Measurements from ENCODE around the gene SGF29. TPM values are rescaled to one million over a fixed set of nuclear protein-coding genes. Genes with fewer than 3 reads are reported as not detected.

Gene SGF29
- total RNA-seq (10 to 100 TPM; 49.7 to 53.7 TPM), total RNA-seq (24.5 to 36.4 reads per million in 2 donors)

DNA sequence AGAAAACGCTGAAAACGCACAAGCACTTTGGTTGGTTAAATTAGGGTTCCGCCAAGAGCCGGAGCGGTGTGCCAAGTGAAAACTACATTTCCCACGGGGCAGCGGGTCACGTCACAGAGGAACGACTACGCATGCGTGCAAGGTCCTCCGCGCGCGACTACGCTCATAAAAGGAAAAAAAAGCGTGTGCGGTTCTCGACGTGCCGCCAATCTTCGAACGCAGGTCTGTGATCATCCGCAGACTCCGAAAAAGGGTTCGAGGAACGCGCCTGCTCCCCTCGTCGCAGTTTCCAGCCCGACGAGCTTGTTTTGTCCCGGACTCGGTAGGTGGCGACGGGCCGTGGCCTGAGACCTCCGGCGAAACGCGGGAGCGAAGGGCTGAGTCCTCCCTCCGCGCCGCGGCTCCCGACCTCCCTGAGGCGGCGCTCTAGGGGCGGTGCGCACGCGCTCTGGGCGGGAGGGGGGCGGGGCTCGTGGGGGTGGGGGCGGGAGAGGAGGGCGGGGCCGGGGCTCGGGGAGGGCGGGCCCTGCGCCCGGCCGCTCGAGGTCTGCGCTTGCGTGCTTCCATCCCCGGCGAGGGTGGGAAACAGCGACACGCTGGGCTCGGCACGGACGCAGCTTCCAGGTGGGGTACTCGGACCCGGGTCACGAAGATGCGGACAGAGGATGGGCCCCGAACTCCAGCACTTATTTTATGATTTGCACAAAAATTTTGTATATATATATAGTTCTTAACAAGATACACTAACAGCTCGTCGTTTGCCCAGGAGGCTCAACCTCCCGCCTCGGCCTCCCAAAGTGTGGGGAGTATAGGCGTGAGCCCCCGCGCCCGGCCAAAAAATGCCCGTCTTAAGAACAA lies at the start of gene SGF29:
TSS of gene SGF29 (plus strand) at position 145 of the 858 bp plus-strand sequence. CDS start 27,150 bp downstream, outside the sequence.
- no peaks in the 10 kb centered on the region for H3K9me3 ChIP-seq (ENCODE audit: control insufficient read depth, low read length, poor library complexity, severe bottlenecking)
- H3K27ac Mint-ChIP-seq = peak within 1 kb of the TSS; percentile 88
- peak; percentile 85 to 89 (median 87) for DNase-seq
- H3K27me3 Mint-ChIP-seq = no peaks in the 10 kb centered on the region
- ATAC-seq = peak; percentile 87
- no peaks in the 10 kb centered on the region for H3K36me3 Mint-ChIP-seq (ENCODE audit: low read depth)
- peak within 1 kb of the TSS; percentile 92 for H3K4me3 Mint-ChIP-seq
- H3K4me1 Mint-ChIP-seq = peaks cover 30% of the 10 kb centered on the region

DNA sequence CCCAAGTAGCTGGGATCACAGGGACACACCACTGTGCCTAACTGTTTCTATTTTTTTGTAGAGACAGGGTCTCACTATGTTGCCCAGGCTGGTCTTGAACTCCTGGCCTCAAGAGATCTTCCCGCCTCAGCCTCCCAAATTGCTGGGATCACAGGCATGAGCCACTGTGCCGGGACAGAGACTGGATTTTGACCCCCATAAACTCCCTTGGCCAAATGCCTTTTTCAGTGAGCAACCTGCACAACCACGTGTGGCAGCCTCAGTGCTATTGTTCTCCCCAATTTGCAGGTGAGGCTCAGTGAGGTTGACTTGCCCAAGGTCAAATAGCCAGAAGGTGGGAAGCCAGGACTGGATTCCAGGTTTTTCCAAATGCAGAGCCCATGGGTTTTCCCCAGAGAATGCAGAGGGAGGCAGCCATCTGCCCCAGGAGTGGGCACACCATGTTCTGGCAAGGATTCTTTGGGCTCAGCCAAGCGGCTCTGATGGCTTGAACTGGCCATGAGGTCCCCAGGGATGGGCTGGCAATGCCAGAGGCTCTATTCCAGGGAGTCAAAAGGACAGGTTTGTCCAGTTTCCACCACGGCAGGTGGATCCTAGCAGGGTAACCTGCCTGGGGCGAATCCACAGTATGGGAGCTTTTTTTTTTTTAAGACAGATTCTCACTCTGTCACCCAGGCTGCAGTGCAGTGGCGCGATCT lies 48.9 kb upstream of the SGF29 start:
- DNase-seq (no peak), ATAC-seq (no peak)
- H3K9me3 ChIP-seq (ENCODE audit: control insufficient read depth, low read length, poor library complexity, severe bottlenecking) = no peaks in the 10 kb centered on the region
- no peaks in the 10 kb centered on the region for H3K36me3 Mint-ChIP-seq (ENCODE audit: low read depth)
- H3K27ac Mint-ChIP-seq = no peak overlapping the region
- H3K4me1 Mint-ChIP-seq = peaks cover 14% of the 10 kb centered on the region
- no peak overlapping the region for H3K4me3 Mint-ChIP-seq
- no peaks in the 10 kb centered on the region for H3K27me3 Mint-ChIP-seq

DNA sequence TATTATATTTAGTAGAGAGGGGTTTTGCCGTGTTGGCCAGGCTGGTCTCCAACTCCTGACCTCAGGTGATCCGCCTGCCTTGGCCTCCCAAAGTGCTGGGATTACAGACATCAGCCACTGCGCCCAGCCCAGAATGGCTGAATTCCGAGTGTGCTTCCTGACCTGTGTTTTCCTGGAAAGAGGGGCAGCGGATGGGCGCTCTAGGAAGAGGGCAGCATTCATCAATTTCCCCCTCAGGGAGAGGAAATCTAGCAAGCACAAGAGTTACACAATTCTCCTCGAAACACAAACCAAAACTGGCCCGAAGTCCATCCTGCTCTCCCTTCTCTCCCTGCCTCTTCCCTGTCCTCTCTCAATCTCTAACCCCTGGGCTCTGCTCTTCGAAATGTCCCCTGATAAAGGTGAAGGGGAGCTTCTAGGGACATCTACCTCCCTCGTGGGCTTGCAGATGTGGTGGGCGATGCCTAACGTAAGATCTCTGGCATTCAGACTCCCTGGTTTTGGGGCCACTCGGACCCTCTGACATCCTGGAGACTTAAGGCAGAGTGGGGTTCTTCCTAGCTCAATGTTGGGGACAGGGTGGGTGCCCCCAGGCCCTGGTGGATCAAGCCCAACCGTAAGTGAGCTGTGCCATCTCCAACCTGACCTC lies 48.1 kb upstream of the SGF29 start:
- no peak for ATAC-seq

DNA sequence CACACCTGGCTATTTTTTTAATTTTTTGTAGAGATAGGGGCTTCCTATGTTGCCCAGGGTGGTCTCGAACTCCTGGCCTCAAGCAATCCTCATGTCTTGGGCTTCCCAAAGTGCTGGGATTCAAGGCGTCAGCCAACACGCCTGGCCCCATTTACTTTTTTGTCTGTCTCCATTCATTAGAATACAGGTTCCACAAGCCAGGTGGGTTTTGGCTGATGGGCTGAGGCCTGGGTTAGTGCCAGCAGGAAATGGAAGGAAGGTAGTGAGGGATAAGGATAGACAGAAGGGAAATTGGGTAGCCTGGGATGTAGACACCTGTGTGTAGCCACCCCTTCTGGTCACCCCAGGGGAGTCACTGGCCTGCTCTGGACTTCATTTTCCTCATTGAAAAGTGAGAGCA lies 42.7 kb upstream of the SGF29 start:
- H3K27ac Mint-ChIP-seq = peak overlapping the region; percentile 66

More for the DNA sequence above, 48.1 kb upstream of the SGF29 start:
- Mint-ChIP-seq H3K36me3 (ENCODE audit: low read depth) (no peaks in the 10 kb centered on the region), H3K4me1 (peaks cover 14% of the 10 kb centered on the region), H3K27ac (no peak overlapping the region), H3K4me3 (no peak overlapping the region), H3K27me3 (no peaks in the 10 kb centered on the region)
- H3K9me3 ChIP-seq (ENCODE audit: control insufficient read depth, low read length, poor library complexity, severe bottlenecking) = no peaks in the 10 kb centered on the region
- no peak for DNase-seq

DNA sequence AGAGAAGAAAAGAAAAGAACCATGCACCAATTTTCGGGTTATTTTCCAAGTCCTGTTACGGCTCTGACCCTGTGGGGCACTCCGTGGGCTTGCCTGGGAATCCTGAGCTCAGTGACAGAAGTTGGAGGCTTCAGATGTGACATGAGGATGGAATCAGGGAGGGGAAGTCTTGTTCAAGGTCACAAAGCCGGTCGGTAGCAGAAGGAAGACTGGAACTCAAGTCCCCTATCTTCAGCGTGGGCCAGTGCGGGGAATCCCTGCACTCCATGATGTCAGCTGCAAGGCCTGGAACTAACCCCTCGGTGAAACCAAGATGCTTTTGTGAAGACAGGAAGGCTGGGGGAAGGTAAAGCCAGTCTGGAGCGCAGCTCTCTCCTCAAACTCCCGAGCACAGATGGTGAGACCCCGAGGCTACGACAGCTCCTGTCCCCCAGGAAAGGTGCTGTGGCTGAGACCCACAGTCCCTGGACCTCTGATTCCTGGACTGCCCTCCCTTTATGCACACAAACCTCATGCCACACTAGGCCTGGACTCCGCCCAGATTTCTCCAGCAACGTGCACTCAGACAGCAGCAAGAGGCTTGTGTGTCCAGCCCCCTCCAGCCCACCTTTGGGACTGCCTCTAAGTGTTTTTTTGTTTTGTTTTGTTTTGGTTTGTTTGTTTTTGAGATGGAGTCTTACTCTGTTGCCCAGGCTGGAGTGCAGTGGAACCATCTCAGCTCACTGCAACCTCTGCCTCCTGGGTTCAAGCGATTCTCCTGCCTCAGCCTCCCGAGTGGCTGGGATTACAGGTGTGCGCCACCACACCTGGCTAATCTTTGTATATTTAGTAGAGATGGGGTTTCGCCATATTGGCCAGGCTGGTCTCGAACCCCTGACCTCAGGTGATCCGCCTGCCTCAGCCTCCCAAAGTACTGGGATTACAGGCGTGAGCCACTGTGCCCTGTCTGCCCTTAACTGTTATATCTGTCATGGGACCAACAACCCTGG lies 41.6 kb upstream of the SGF29 start:
- Mint-ChIP-seq H3K27ac (no peak overlapping the region), H3K4me1 (peaks cover 14% of the 10 kb centered on the region), H3K36me3 (ENCODE audit: low read depth) (no peaks in the 10 kb centered on the region), H3K27me3 (no peaks in the 10 kb centered on the region), H3K4me3 (no peak overlapping the region)
- H3K9me3 ChIP-seq (ENCODE audit: control insufficient read depth, low read length, poor library complexity, severe bottlenecking) = no peaks in the 10 kb centered on the region
- no peak for ATAC-seq
- DNase-seq = no peak

More for the DNA sequence above, 42.7 kb upstream of the SGF29 start:
- ATAC-seq (no peak), DNase-seq (no peak)
- H3K4me3 Mint-ChIP-seq = no peak overlapping the region
- H3K9me3 ChIP-seq (ENCODE audit: control insufficient read depth, low read length, poor library complexity, severe bottlenecking) = no peaks in the 10 kb centered on the region
- no peaks in the 10 kb centered on the region for H3K27me3 Mint-ChIP-seq
- H3K4me1 Mint-ChIP-seq = peaks cover 18% of the 10 kb centered on the region
- no peaks in the 10 kb centered on the region for H3K36me3 Mint-ChIP-seq (ENCODE audit: low read depth)

DNA sequence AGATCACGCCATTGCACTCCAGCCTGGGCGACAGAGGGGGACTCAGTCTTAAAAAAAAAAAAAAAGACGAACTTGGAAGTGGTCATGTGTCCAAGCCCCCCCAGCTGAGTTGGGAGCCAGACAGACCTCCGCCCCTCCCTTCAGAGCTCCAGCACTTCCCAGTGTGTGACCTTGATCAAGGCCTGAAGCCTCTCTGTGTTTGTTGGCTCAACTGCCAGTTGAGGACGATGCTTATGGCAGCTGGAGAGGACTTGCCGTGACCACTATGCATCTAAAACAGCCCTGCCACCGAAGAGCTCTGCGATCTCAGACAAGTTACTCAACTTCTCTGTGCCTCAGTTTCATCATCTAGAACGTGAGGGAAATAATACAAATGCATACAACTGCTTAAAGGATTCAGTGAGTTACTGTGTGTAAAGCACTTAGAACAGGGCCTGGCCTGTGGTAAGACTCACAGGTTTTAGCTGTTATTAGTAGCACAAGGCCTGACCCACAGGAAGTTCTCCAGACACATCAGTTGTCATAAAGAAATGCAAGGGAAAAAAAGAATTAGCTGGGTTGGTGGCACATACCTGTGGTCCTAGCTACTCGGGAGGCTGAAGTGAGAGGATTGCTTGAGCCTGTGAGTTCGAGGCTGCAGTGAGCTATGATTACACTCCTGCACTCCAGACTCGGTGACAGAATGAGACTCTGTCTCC lies 40.1 kb upstream of the SGF29 start:
- H3K36me3 Mint-ChIP-seq (ENCODE audit: low read depth) = no peaks in the 10 kb centered on the region
- H3K9me3 ChIP-seq (ENCODE audit: control insufficient read depth, low read length, poor library complexity, severe bottlenecking) = no peaks in the 10 kb centered on the region
- ATAC-seq = no peak
- H3K27ac Mint-ChIP-seq = peak overlapping the region; percentile 51
- no peak for DNase-seq
- H3K4me1 Mint-ChIP-seq = peaks cover 7% of the 10 kb centered on the region
- no peak overlapping the region for H3K4me3 Mint-ChIP-seq
- H3K27me3 Mint-ChIP-seq = no peaks in the 10 kb centered on the region

DNA sequence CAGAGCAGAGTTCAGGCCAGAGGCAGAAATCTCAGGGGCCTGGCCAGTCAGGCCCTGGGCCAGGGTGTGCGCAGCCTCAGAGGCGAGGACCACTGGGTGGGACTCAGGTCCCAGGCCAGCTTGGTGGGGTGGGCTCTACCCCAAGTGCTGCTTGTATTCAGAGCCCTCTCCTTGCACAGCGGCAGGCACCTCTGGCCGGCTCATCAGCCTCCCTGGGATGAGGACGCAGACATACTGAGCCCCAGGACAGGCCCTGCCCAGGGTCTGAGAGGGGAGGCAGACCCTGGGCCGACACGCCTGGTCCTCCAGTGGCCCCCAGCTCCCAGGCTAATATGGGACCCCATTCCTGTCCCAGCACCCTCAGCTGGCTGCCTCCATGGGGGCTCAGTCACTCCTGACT lies 39.5 kb upstream of the SGF29 start:
- peaks cover 7% of the 10 kb centered on the region for H3K4me1 Mint-ChIP-seq
- peak overlapping the region; percentile 51 for H3K27ac Mint-ChIP-seq
- no peak overlapping the region for H3K4me3 Mint-ChIP-seq
- DNase-seq (no peak), ATAC-seq (no peak)
- H3K27me3 Mint-ChIP-seq = no peaks in the 10 kb centered on the region
- H3K9me3 ChIP-seq (ENCODE audit: control insufficient read depth, low read length, poor library complexity, severe bottlenecking) = no peaks in the 10 kb centered on the region
- H3K36me3 Mint-ChIP-seq (ENCODE audit: low read depth) = no peaks in the 10 kb centered on the region

DNA sequence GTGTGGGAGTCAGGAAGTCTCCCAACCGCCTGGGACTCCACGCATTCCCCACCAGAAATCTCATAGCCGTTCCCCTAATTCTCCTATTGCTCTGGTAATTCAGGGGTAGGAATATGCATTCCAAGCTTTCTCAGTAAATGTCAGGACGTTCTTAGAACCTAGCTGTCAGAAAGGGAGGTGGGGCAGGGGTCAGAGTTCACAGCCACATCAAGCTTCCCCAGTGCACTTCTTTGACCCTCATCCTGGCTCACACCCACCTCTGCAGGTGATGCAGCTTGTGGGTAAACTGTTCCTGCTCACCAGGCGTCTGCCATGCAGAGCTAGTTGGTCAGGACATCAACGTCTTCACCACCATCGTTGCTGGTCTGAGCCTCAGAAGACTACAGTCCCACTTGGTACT lies 33.0 kb upstream of the SGF29 start:
- Mint-ChIP-seq H3K27ac (no peak overlapping the region), H3K27me3 (no peaks in the 10 kb centered on the region), H3K4me1 (peaks cover 13% of the 10 kb centered on the region), H3K36me3 (ENCODE audit: low read depth) (no peaks in the 10 kb centered on the region), H3K4me3 (no peak overlapping the region)
- no peak for DNase-seq
- ATAC-seq = no peak
- H3K9me3 ChIP-seq (ENCODE audit: control insufficient read depth, low read length, poor library complexity, severe bottlenecking) = no peaks in the 10 kb centered on the region

DNA sequence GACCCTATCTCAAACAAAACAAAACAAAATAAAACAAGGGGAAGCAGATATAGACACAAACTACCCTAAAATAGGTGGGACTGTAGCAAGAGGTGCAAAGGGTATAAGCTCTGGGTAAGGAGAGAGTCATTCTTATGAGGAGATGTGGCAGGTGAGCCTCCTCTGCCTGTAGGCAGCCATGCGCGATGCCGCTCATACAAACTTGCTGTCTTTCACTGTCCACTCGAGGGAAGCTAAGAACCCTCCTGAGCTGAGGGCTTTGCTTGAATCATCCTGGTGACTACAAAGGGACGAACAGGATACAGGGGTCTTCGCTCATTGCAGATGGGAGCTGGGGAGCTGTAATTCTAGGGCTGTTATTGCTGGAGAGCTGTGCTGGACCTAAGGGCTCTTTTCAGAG lies 32.3 kb upstream of the SGF29 start:
- DNase-seq = no peak
- H3K36me3 Mint-ChIP-seq (ENCODE audit: low read depth) = no peaks in the 10 kb centered on the region
- H3K4me1 Mint-ChIP-seq = peaks cover 14% of the 10 kb centered on the region

DNA sequence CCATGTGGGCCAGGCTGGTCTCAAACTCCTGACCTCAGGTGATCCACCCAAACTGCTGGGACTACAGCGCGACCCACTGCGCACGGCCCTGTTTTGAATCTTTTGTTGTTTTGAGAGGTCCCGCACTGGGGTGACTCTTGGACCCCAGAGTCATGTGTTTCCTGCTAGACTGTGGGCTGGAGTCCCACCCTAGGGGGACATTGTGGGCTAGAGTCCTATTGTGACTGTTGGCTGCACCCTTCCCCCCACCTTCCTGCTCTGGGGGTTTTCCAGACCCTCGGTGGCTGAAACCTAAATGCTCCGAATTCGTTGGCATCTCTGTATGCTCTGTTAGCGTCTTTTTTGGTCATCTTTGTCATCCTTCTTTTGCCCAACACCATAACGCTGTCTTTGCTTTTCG lies 30.9 kb upstream of the SGF29 start:
- peak overlapping the region; percentile 47 for H3K27ac Mint-ChIP-seq
- H3K36me3 Mint-ChIP-seq (ENCODE audit: low read depth) = no peaks in the 10 kb centered on the region
- ATAC-seq = no peak

More for the DNA sequence above, 32.3 kb upstream of the SGF29 start:
- no peaks in the 10 kb centered on the region for H3K27me3 Mint-ChIP-seq
- no peaks in the 10 kb centered on the region for H3K9me3 ChIP-seq (ENCODE audit: control insufficient read depth, low read length, poor library complexity, severe bottlenecking)
- H3K4me3 Mint-ChIP-seq = no peak overlapping the region
- no peak overlapping the region for H3K27ac Mint-ChIP-seq
- ATAC-seq = no peak

DNA sequence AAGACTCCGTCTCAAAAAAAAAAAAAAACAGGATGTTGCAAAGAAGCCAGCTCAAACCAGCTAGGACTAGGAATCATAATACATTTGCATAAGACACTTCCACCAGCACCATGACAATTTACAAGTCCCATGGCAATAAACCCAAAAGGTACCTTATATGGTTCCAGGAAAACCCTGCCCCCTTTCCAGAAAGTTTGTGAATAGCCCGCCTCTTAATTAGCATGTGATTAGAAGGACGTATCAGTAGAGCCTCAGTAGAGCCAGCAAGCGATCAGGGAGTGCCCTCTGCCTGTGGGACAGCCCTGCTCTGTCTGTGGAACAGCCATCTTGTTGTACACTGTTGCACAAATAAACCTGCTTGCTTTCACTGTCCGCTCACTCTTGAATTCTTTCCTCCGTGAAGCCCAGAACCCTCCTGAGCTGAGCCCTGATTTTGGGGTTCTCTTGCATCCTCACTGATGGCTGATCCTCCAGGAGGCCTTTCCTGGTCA lies 29.0 kb upstream of the SGF29 start:
- no peak for DNase-seq
- ATAC-seq = peak; percentile 61
- Mint-ChIP-seq H3K4me3 (no peak overlapping the region), H3K36me3 (ENCODE audit: low read depth) (no peaks in the 10 kb centered on the region), H3K27ac (peak overlapping the region; percentile 53), H3K4me1 (peaks cover 16% of the 10 kb centered on the region), H3K27me3 (no peaks in the 10 kb centered on the region)
- H3K9me3 ChIP-seq (ENCODE audit: control insufficient read depth, low read length, poor library complexity, severe bottlenecking) = no peaks in the 10 kb centered on the region

More for the DNA sequence above, 30.9 kb upstream of the SGF29 start:
- no peak overlapping the region for H3K4me3 Mint-ChIP-seq
- no peaks in the 10 kb centered on the region for H3K27me3 Mint-ChIP-seq
- DNase-seq = no peak
- peaks cover 16% of the 10 kb centered on the region for H3K4me1 Mint-ChIP-seq
- H3K9me3 ChIP-seq (ENCODE audit: control insufficient read depth, low read length, poor library complexity, severe bottlenecking) = no peaks in the 10 kb centered on the region

Measured in T-helper 17 cell (primary cell).